Muscle layer of duodenum (tissue), 2 donors: ENCODE measurements around the gene RLN3.
"Not testable (repeated sequence)": the region's sequence is repeated elsewhere in the genome, so short reads cannot be mapped to it uniquely, and the experiment has no call there.

ENCODE experiments used
- H3K27ac ChIP-seq: one replicate; pipeline ENCODE4 v1.7.0; 2013; ENCODE audit warnings: mild to moderate bottlenecking, low read length
- H3K27me3 ChIP-seq: one replicate; pipeline ENCODE4 v1.7.0; 2013; ENCODE audit warnings: low read depth, mild to moderate bottlenecking, control low read depth, low read length
- H3K36me3 ChIP-seq, 2 donors: one replicate each; pipeline ENCODE4 v1.7.0; 2013; ENCODE audit warnings: low read length in 2 of 2, control low read depth in 1 of 2, mild to moderate bottlenecking in 1 of 2; ENCODE audit not compliant: insufficient read depth in 2 of 2, control insufficient read depth in 1 of 2
- H3K4me1 ChIP-seq, 2 donors: one replicate each; pipeline ENCODE4 v1.7.0; 2013; ENCODE audit warnings: low read length in 2 of 2, mild to moderate bottlenecking in 2 of 2, control low read depth in 1 of 2, moderate library complexity in 1 of 2; ENCODE audit not compliant: insufficient read depth in 2 of 2, control insufficient read depth in 1 of 2
- H3K4me3 ChIP-seq, 2 donors: one replicate each; pipeline ENCODE4 v1.7.0; 2013; ENCODE audit warnings: low read length in 2 of 2, low read depth in 1 of 2, mild to moderate bottlenecking in 1 of 2
- H3K9me3 ChIP-seq, 2 donors: one replicate each; pipeline ENCODE4 v1.7.0; 2013; ENCODE audit warnings: low read length in 2 of 2, control low read depth in 1 of 2, mild to moderate bottlenecking in 1 of 2; ENCODE audit not compliant: control insufficient read depth in 1 of 2
- donor health status: healthy.

The RLN3 gene

GRCh38 chr19:14026652-14027192, 1.2 kb upstream of the RLN3 start:
- H3K4me1 ChIP-seq, result not testable (repeated sequence)

GRCh38 chr19:14028901-14029300, 953 bp downstream of the RLN3 start:
- Histone ChIP-seq H3K36me3 (no peaks in the 10 kb centered on the region), H3K4me1 (peaks cover 0 to 12% of the 10 kb centered on the region in 2 donors)

More at GRCh38 chr19:14026652-14027192, 1.2 kb upstream of the RLN3 start:
- H3K27me3 ChIP-seq, H3K9me3 ChIP-seq, H3K27ac ChIP-seq, H3K4me3 ChIP-seq, H3K36me3 ChIP-seq: not testable (repeated sequence)

GRCh38 chr19:14030997-14031718, 3.2 kb downstream of the RLN3 start:
- no peaks in the 10 kb centered on the region for H3K36me3 ChIP-seq
- no peak overlapping the region for H3K27ac ChIP-seq
- peaks cover 4% of the 10 kb centered on the region for H3K27me3 ChIP-seq
- peak overlapping the region; percentile 57 to 68 for H3K4me3 ChIP-seq
- H3K9me3 ChIP-seq, result no peaks in the 10 kb centered on the region
- H3K4me1 ChIP-seq, result peaks cover 0 to 12% of the 10 kb centered on the region in 2 donors

More at GRCh38 chr19:14028901-14029300, 953 bp downstream of the RLN3 start:
- no peak overlapping the region for H3K27ac ChIP-seq
- peaks cover 4% of the 10 kb centered on the region for H3K27me3 ChIP-seq
- no peak overlapping the region for H3K4me3 ChIP-seq
- H3K9me3 ChIP-seq, result no peaks in the 10 kb centered on the region

GRCh38 chr19:14031719-14032480, 4.0 kb downstream of the RLN3 start, which contains the start of gene IL27RA:
Gene IL27RA, plus strand, starts transcription at chr19:14031762. Its CDS starts 111 bp downstream, at chr19:14031873.
- Histone ChIP-seq H3K27me3 (peaks cover 4% of the 10 kb centered on the region), H3K4me1 (peaks cover 0 to 12% of the 10 kb centered on the region in 2 donors), H3K4me3 (peak within 1 kb of the TSS; percentile 57 to 68), H3K27ac (no peak within 1 kb of the TSS), H3K36me3 (no peaks in the 10 kb centered on the region), H3K9me3 (no peaks in the 10 kb centered on the region)

GRCh38 chr19:14033946-14034345, 6.0 kb downstream of the RLN3 start:
- H3K9me3 ChIP-seq, result no peaks in the 10 kb centered on the region

GRCh38 chr19:14035159-14035558, 7.2 kb downstream of the RLN3 start:
- not testable (repeated sequence) for H3K27ac ChIP-seq, H3K9me3 ChIP-seq, H3K4me3 ChIP-seq, H3K27me3 ChIP-seq, H3K36me3 ChIP-seq
- H3K4me1 ChIP-seq, result peaks cover 0 to 12% of the 10 kb centered on the region in 2 donors

More at GRCh38 chr19:14033946-14034345, 6.0 kb downstream of the RLN3 start:
- Histone ChIP-seq H3K4me3 (no peak overlapping the region), H3K36me3 (no peaks in the 10 kb centered on the region), H3K4me1 (peaks cover 0 to 12% of the 10 kb centered on the region in 2 donors), H3K27me3 (peaks cover 4% of the 10 kb centered on the region), H3K27ac (no peak overlapping the region)

GRCh38 chr19:14035706-14036105, 7.8 kb downstream of the RLN3 start:
- no peaks in the 10 kb centered on the region for H3K36me3 ChIP-seq
- no peak overlapping the region for H3K27ac ChIP-seq
- H3K9me3 ChIP-seq, result no peaks in the 10 kb centered on the region
- H3K4me1 ChIP-seq, result peaks cover 0 to 12% of the 10 kb centered on the region in 2 donors
- H3K4me3 ChIP-seq, result no peak overlapping the region
- no peaks in the 10 kb centered on the region for H3K27me3 ChIP-seq

GRCh38 chr19:14039181-14039580, 11.2 kb downstream of the RLN3 start:
- H3K4me1 ChIP-seq, result no peaks in the 10 kb centered on the region
- H3K27me3 ChIP-seq, result no peaks in the 10 kb centered on the region
- no peaks in the 10 kb centered on the region for H3K9me3 ChIP-seq
- no peak overlapping the region for H3K27ac ChIP-seq
- no peak overlapping the region for H3K4me3 ChIP-seq
- no peaks in the 10 kb centered on the region for H3K36me3 ChIP-seq

- H3K27ac ChIP-seq, H3K9me3 ChIP-seq, H3K27me3 ChIP-seq, H3K4me1 ChIP-seq, H3K36me3 ChIP-seq, H3K4me3 ChIP-seq: not testable (repeated sequence)
Measured at GRCh38 chr19:14042659-14043608, 15.0 kb downstream of the RLN3 start.

- H3K27ac ChIP-seq, H3K36me3 ChIP-seq, H3K27me3 ChIP-seq, H3K4me1 ChIP-seq, H3K9me3 ChIP-seq, H3K4me3 ChIP-seq: not testable (repeated sequence)
Measured at GRCh38 chr19:14047866-14048265, 19.9 kb downstream of the RLN3 start.
